Measurements from ENCODE around the gene RHOV. TPM values are rescaled to one million over a fixed set of nuclear protein-coding genes. Genes with fewer than 3 reads are reported as not detected.
A peak's percentile ranks its signal among the peaks of the same experiment; 100 is the strongest.
"Not testable (repeated sequence)": the region's sequence is repeated elsewhere in the genome, so short reads cannot be mapped to it uniquely, and the experiment has no call there.

The RHOV gene
- total RNA-seq, 1 donor from 2014 or later, result 0.27 TPM

GRCh38 chr15:40869686-40870085 lies 4.3 kb downstream of the RHOV start:
- H3K27ac Mint-ChIP-seq, result no peak overlapping the region
- ChIA-PET CTCF (interaction anchor here (3.1 kb wide), 1 partner anchor 11 kb away, joined by 28 read pairs; no protein-coding TSS in a partner anchor), POLR2A (interaction anchor here (1.2 kb wide), 1 partner anchor 24 kb away, joined by 3 read pairs; the partner anchor contains the start of gene VPS18)
- H3K9me3 Mint-ChIP-seq, result no peaks in the 10 kb centered on the region
- H3K4me1 Mint-ChIP-seq, result peaks cover 21% of the 10 kb centered on the region
- H3K4me3 Mint-ChIP-seq, result no peak overlapping the region
- no peaks in the 10 kb centered on the region for H3K27me3 Mint-ChIP-seq
- no peaks in the 10 kb centered on the region for H3K36me3 Mint-ChIP-seq (ENCODE audit: low read depth)
- TF ChIP-seq CTCF (IDR thresholded peaks at IDR 0.05), result no peak
- no peak for ATAC-seq (ENCODE audit: low read depth)
- intact Hi-C loops (cut with micrococcal nuclease), result no loop called here
- DNase-seq, result no peak

DNA sequence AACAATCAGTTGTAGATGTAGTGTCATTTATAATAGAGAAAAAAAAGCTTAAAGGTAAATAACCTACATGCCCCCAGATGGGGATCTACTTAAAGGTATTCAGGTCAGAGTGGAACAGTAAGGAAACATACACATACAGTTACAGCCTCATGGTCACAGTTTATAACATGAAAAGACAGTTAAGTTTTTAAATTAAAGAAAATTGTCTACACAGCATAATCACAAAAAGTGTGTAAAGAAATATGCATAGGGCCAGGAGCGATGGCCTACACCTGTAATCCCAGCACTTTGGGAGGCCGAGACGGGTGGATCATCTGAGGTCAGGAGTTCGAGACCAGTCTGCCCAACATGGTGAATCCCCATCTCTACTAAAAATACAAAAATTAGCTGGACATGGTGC lies 6.8 kb downstream of the RHOV start:
- ATAC-seq (ENCODE audit: low read depth), result no peak
- no peak for TF ChIP-seq CTCF (IDR thresholded peaks at IDR 0.05)
- ChIA-PET CTCF (interaction anchor here (1.5 kb wide), 1 partner anchor 8 kb away, joined by 3 read pairs; no protein-coding TSS in a partner anchor), POLR2A (interaction anchor here (0.8 kb wide), 1 partner anchor 801 kb away, joined by 3 read pairs; no protein-coding TSS in a partner anchor)
- H3K27me3 Mint-ChIP-seq, result no peaks in the 10 kb centered on the region
- H3K9me3 Mint-ChIP-seq, result no peaks in the 10 kb centered on the region
- H3K36me3 Mint-ChIP-seq (ENCODE audit: low read depth), result no peaks in the 10 kb centered on the region
- peaks cover 11% of the 10 kb centered on the region for H3K4me1 Mint-ChIP-seq
- no peak overlapping the region for H3K4me3 Mint-ChIP-seq
- intact Hi-C loops (cut with micrococcal nuclease), result no loop called here
- no peak for DNase-seq
- H3K27ac Mint-ChIP-seq, result no peak overlapping the region

GRCh38 chr15:40863660-40864270 lies 10.3 kb downstream of the RHOV start:
- no peak for TF ChIP-seq CTCF (IDR thresholded peaks at IDR 0.05)
- intact Hi-C loops (cut with micrococcal nuclease), result no loop called here
- DNase-seq (no peak), ATAC-seq (ENCODE audit: low read depth) (no peak)
- Mint-ChIP-seq H3K36me3 (ENCODE audit: low read depth) (no peaks in the 10 kb centered on the region), H3K4me3 (no peak overlapping the region), H3K27me3 (no peaks in the 10 kb centered on the region), H3K4me1 (peaks cover 6% of the 10 kb centered on the region), H3K9me3 (no peaks in the 10 kb centered on the region), H3K27ac (no peak overlapping the region)
- ChIA-PET CTCF (interaction anchor here (2.4 kb wide), 1 partner anchor 30 kb away, joined by 6 read pairs; the partner anchor contains the start of gene VPS18), POLR2A (no interaction called here)

DNA sequence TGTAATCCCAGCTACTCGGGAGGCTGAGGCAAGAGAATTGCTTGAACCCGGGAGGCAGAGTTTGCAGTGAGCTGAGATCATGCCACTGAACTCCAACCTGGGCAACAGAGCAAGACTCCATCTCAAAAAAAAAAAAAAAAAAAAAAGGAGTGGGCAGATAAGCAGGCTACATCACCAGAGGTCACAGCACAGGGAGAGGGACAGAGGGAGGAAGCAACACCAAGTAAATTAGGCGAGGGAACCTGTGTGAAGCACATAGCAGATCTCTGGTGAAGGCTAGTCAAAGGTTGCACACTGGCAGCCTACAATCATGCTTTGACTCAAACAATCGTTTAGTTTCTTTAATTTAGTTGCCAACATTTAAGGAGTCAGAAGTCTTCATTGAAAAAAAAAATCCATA lies 12.9 kb downstream of the RHOV start:
- H3K9me3 Mint-ChIP-seq; H3K4me1 Mint-ChIP-seq; ATAC-seq (ENCODE audit: low read depth); H3K27ac Mint-ChIP-seq; H3K36me3 Mint-ChIP-seq (ENCODE audit: low read depth); DNase-seq; intact Hi-C loops (cut with micrococcal nuclease); H3K27me3 Mint-ChIP-seq; H3K4me3 Mint-ChIP-seq: not testable (repeated sequence)
- CTCF ChIA-PET, result interaction anchor here (1.1 to 6.7 kb wide), 2 partner anchors 29 to 35 kb away, joined by 4 to 203 read pairs; partner anchors contain the start of gene VPS18
- POLR2A ChIA-PET, result interaction anchor here (0.7 kb wide), 1 partner anchor 23 kb away, joined by 6 read pairs; no protein-coding TSS in a partner anchor

DNA sequence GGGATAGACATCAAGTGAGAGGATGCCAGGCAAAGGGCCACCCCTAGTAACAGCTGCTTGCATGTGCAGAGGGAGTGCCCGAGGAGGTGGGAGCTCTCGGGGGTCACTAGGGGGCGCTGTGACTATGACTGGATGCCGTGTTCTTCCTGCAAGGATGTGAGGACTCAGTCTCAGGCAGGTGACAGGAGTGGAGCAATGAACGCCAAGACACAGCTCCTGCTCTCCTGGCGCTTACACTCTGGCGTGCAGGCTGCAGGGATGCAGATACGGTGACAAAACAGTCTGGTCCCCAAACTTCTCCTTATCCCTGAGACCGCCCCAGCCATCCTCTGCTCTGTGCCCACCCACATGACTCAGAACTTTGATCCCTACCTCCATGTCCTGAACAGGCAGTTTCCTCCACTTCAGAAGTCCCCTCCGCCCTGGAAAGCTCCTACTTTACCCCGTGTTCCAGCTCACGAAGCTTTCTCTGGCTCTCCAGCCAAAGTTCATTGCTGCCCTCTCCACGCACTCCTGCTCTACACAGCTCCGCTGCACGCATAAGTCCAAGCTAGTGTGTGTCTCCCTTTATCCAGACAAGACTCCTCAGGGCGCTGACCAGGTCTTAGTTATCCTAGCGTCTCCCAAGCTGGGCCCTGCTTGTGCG lies 14.7 kb downstream of the RHOV start:
- Mint-ChIP-seq H3K36me3 (ENCODE audit: low read depth) (peaks cover 7% of the 10 kb centered on the region), H3K9me3 (no peaks in the 10 kb centered on the region), H3K27ac (no peak overlapping the region), H3K4me1 (peaks cover 8% of the 10 kb centered on the region), H3K27me3 (no peaks in the 10 kb centered on the region), H3K4me3 (no peak overlapping the region)
- ChIA-PET POLR2A (interaction anchor here (1.3 to 2.7 kb wide), 4 partner anchors 15 to 35 kb away, joined by 5 to 28 read pairs (median 9); partner anchors contain the start of genes SPINT1 and VPS18), CTCF (interaction anchor here (0.6 to 6.7 kb wide), 21 partner anchors 9 to 326 kb away, joined by 3 to 203 read pairs (median 5); partner anchors contain the start of genes RHOV, SPINT1 and VPS18)
- TF ChIP-seq CTCF (IDR thresholded peaks at IDR 0.05), result no peak
- ATAC-seq (ENCODE audit: low read depth), result peak; percentile 66
- intact Hi-C loops (cut with micrococcal nuclease), result loop anchor here (2.0 kb wide), 1 partner anchor 163 kb away; no protein-coding TSS in a partner anchor
- peak; percentile 65 for DNase-seq

Measured in activated B cell treated with CpG ODN at 0.5 μM for 24 hours (primary cell).